Activated T-helper 1 cell treated with anti-CD3 and anti-CD28 coated beads, Interleukin-12 subunit alpha, Interleukin-12 subunit beta, Interleukin-2, Interleukin-4 antibody, amounts not matched to agents 30 ng/mL and 10 ng/mL and 1 ng/mL, durations not matched to agents 14 hours and 24 hours and 36 hours (primary cell): Measurements from ENCODE around the gene DAG1. TPM values are rescaled to one million over a fixed set of nuclear protein-coding genes. Genes with fewer than 3 reads are reported as not detected.

Experiments used
- DNase-seq: peaks from one replicate; pipeline ENCODE4 v3.0.0; 2021; ENCODE audit warnings: low spot score
- H3K27ac Mint-ChIP-seq: one replicate; pipeline ENCODE4 v1.8.0; 2021; ENCODE audit warnings: mild to moderate bottlenecking, mixed read lengths
- H3K27me3 Mint-ChIP-seq: one replicate; pipeline ENCODE4 v1.8.0; 2022; ENCODE audit warnings: mild to moderate bottlenecking, moderate library complexity, mixed read lengths; ENCODE audit not compliant: insufficient read depth
- H3K36me3 Mint-ChIP-seq: one replicate; pipeline ENCODE4 v1.8.0; 2021; ENCODE audit warnings: low read depth, mixed read lengths
- H3K4me1 Mint-ChIP-seq: one replicate; pipeline ENCODE4 v1.8.0; 2021; ENCODE audit warnings: low read depth, mixed read lengths
- H3K4me3 Mint-ChIP-seq: one replicate; pipeline ENCODE4 v1.8.0; 2021; ENCODE audit warnings: mild to moderate bottlenecking, moderate library complexity, mixed read lengths
- H3K9me3 Mint-ChIP-seq: one replicate; pipeline ENCODE4 v1.8.0; 2021; ENCODE audit warnings: mixed read lengths
- intact Hi-C: fragments of 100-400 bp; cut with micrococcal nuclease; formaldehyde crosslinking; loops from one replicate; pipeline ENCODE4 v1.15.1; 2024
- total RNA-seq: library from RNA; stranded (reverse); gene quantifications from 2 replicates; pipeline ENCODE4 v1.2.3, GENCODE V29; 2022

The DAG1 gene
- total RNA-seq: 20.5 and 23.7 TPM in 2 replicates

DNA sequence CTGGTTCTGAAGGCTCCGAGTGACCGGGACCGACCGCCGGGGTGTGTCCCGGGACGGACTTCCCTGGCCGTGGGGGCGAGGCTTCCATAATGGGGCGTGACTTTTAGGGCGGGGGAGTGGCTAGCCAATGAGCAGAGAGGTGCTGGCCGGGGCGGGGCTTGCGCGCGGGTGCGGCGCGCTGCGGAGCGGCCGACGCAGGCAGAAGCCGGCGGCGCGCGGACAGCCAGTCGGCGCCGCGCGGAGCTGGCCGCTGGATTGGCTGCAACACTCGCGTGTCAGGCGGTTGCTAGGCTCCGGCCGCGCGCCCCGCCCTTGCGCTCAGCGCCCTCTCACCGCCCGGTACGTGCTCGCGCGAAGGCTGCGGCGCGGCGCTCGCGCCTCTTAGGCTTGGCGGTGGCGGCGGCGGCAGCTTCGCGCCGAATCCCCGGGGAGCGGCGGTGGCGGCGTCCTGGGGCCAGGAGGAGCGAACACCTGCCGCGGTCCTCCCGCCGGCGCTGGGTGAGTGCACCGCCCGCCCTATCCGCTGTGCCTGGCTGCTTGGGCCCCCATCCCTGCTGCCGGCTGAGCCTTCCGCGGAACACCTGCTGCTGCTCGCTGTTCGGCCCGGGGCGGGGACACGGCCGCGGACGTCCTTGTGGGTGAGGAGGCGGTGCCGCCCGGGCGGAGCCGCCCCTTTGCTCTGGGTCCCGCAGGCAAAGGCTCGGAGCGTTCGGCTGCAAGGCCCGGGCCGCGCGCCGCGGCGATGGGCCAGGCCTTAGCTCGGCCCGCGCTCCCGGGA, at the start of gene DAG1:
Gene DAG1, plus strand, starts transcription at position 332 of the 778 bp plus-strand sequence. CDS start 40,268 bp downstream, outside the sequence.
- Mint-ChIP-seq H3K4me3 (peak within 1 kb of the TSS; percentile 92), H3K27ac (peak within 1 kb of the TSS; percentile 88), H3K4me1 (peaks cover 23% of the 10 kb centered on the region), H3K36me3 (peaks cover 8% of the 10 kb centered on the region), H3K9me3 (no peaks in the 10 kb centered on the region), H3K27me3 (no peaks in the 10 kb centered on the region)
- intact Hi-C loops: loop anchor here (1.0 to 2.0 kb wide), 14 partner anchors 21 to 823 kb away; partner anchors contain the start of genes APEH, IFRD2, NICN1 and PRKAR2A
- DNase-seq: peak; percentile 96

DNA sequence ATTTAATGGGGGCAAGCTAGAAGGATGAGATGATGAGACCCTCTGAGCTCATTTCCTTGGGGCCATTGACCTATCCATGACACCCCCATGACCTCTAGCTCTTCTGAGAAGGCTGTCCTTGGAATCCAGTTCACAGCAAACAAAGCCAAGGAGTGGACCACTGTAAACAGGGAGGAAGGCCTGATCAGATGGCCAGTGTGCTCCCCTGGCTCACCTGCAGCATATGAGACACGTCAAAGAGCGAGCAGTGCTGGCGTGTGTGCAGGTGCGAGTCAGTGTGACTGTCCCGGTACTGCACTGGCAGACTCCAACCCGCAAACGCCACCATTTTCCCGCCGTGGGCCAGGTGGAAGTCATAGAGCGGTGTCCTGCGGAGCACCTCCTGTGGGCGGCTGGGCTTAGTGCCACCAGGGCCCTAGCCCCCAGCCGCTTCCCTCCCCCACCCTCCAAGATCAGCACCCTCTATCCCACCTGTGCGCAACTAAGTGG, 48.1 kb upstream of the DAG1 start:
- Mint-ChIP-seq H3K4me3 (no peak overlapping the region), H3K27me3 (no peaks in the 10 kb centered on the region), H3K4me1 (peaks cover 46% of the 10 kb centered on the region), H3K36me3 (peaks cover 22% of the 10 kb centered on the region), H3K9me3 (no peaks in the 10 kb centered on the region), H3K27ac (no peak overlapping the region)
- intact Hi-C loops: no loop called here
- DNase-seq: no peak

DNA sequence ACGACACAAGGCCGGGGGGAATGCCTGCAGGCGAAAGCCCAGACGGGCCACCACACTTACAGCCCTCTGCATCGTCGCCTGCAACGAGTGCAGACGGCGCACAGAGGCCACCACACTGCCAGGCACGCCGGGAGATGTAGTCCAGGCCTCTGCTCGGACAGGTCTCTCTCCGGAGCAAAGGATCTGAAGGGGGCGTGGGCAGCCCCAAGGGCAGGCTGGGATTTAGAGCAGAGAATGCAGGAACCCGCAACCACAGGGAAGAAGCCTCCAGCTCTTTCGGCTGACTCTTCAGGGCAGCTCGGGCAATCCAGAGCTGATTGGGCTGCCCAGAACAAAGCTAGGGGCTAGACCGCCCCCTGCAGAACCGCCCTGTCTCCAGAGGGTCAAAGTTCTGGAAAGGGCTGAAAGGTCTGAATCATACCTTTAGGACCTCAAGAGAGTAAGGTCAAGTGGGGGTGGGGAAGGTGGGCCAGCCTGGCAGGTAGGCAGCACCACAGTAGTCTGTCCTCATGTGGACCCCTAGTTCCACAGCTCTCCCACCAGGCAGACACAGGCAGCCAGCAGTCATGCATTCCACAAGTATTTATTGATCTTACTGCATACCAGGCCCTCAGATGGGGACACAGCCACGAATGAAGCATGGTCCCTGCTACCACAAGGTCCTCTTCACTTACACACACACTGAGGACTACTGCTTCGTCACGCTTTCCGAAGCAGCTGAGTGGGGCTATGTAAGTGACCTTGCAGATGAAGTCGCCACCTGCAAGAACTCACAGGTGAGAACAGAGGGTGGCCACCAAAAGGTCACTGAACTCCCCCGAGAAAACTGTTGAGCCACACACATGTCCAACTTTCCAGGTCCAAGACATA, 47.5 kb upstream of the DAG1 start, which contains the start of gene AMT:
Gene AMT, minus strand, starts transcription at position 95 of the 870 bp plus-strand sequence. Its CDS starts 23 bp downstream, at position 72.
- H3K4me1 Mint-ChIP-seq: peaks cover 41% of the 10 kb centered on the region
- no peaks in the 10 kb centered on the region for H3K27me3 Mint-ChIP-seq
- H3K36me3 Mint-ChIP-seq: peaks cover 22% of the 10 kb centered on the region
- H3K9me3 Mint-ChIP-seq: no peaks in the 10 kb centered on the region
- no peak within 1 kb of the TSS for H3K4me3 Mint-ChIP-seq
- DNase-seq: no peak
- no peak within 1 kb of the TSS for H3K27ac Mint-ChIP-seq
- intact Hi-C loops: no loop called here

DNA sequence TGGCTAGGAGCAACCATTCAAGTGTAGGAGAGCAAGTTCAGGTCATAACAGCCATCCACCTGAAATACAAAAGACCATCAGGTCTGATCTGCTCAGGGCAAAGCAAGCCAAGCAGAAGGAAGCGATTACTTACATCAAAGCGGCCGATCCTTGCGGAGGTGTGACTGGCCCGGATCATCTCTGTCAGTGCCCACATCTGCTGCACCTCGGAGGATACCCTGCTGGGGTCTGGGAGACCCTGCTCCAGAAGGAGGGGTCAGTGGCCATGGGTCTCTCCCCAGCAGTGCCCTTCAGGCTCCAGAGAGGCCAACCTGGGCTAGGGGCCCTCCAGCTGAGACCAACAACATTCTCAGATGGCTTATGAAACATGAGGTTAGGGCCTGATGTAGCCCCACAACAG, 45.3 kb upstream of the DAG1 start:
- peak overlapping the region; percentile 46 for H3K27ac Mint-ChIP-seq

DNA sequence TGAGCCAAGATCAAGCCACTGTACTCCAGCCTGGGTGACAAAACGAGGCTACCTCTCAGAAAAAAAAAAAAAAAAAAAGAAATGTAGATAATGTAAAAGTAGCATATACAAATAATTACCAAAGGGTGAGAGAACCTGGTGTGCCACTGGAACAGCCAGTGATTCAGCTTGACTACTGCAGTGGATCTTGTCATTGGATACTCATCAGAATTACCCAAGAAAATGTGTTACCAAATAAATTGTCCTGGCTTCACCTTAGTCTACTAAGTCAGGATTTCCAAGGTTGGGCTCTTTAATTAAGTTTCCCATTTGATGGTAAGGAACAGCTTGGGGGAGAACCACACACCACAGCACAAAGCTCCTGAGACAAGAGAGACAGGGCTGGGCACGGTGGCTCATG, 42.5 kb upstream of the DAG1 start:
- DNase-seq: no peak
- Mint-ChIP-seq H3K27me3 (no peaks in the 10 kb centered on the region), H3K9me3 (no peaks in the 10 kb centered on the region), H3K4me3 (peak overlapping the region; percentile 96), H3K36me3 (peaks cover 15% of the 10 kb centered on the region), H3K27ac (no peak overlapping the region), H3K4me1 (peaks cover 32% of the 10 kb centered on the region)
- intact Hi-C loops: no loop called here

More for the DNA sequence above, 45.3 kb upstream of the DAG1 start:
- H3K27me3 Mint-ChIP-seq: no peaks in the 10 kb centered on the region
- peaks cover 50% of the 10 kb centered on the region for H3K4me1 Mint-ChIP-seq
- H3K4me3 Mint-ChIP-seq: no peak overlapping the region
- peaks cover 19% of the 10 kb centered on the region for H3K36me3 Mint-ChIP-seq
- H3K9me3 Mint-ChIP-seq: no peaks in the 10 kb centered on the region
- intact Hi-C loops: no loop called here
- DNase-seq: no peak

DNA sequence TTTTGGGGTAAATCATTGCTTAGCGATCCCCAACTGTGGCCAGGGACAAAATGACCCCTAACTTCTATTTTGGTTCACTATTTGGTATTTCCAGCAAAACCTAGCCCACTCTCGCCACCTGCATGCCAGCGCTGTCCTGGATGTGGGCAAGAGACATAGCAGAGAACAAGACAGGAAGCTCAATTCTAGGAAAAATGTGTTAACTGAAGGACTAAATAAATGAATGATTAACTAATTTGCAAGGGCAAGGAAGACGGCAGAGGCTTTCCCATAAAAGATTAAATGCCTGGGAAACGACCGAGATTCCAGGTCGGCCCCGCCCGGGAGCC, 41.4 kb upstream of the DAG1 start:
- Mint-ChIP-seq H3K9me3 (no peaks in the 10 kb centered on the region), H3K27ac (peak overlapping the region; percentile 94), H3K36me3 (peaks cover 10% of the 10 kb centered on the region), H3K4me1 (peaks cover 23% of the 10 kb centered on the region), H3K4me3 (peak overlapping the region; percentile 96), H3K27me3 (no peaks in the 10 kb centered on the region)
- no peak for DNase-seq
- intact Hi-C loops: loop anchor here (1.0 kb wide), 9 partner anchors 12 to 399 kb away; partner anchors contain the start of genes DAG1, GPX1, IMPDH2 and QRICH1

DNA sequence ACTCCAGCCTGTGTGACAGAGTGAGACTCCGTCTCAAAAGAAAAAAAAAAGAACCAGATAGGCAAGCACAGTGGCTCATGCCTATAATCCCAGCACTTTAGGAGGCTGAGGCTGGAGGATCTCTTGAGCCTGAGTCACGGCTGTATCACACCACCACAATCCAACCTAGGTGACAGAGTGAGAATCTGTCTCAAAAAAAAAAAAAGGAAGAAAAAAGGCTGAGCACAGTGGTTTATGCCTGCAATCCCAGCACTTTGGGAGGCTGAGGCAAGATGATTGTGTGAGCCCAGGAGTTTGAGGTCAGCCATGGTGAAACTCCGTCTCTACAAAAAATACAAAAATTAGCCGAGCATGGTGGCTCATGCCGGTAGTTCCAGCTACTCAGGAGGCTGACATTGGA, 35.3 kb upstream of the DAG1 start:
- intact Hi-C loops: no loop called here
- Mint-ChIP-seq H3K36me3 (no peaks in the 10 kb centered on the region), H3K4me3 (no peak overlapping the region), H3K9me3 (no peaks in the 10 kb centered on the region), H3K27ac (no peak overlapping the region), H3K4me1 (peaks cover 3% of the 10 kb centered on the region), H3K27me3 (no peaks in the 10 kb centered on the region)
- DNase-seq: no peak

DNA sequence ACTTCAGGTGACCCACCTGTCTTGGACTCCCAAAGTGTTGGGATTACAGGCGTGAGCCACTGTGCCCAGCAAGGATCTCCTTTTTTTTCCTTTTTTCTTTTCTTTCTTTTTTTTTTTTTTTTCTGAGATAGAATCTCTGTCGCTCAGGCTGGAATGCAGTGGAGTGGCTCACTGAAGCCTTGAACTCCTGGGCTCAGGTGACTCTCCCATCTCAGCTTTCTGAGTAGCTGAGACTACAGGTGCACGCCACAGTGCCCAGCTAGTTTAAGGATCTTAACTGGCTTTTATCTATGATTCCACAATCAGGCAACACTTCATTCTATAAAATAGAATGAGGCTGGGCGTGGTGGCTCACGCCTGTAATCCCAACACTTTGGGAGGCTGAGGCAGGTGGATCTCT, 24.7 kb upstream of the DAG1 start:
- Mint-ChIP-seq H3K4me1 (peaks cover 12% of the 10 kb centered on the region), H3K9me3 (no peaks in the 10 kb centered on the region), H3K27ac (no peak overlapping the region), H3K4me3 (no peak overlapping the region), H3K36me3 (no peaks in the 10 kb centered on the region), H3K27me3 (no peaks in the 10 kb centered on the region)
- intact Hi-C loops: loop anchor here (5.0 kb wide), 1 partner anchor 458 kb away; no protein-coding TSS in a partner anchor
- no peak for DNase-seq

DNA sequence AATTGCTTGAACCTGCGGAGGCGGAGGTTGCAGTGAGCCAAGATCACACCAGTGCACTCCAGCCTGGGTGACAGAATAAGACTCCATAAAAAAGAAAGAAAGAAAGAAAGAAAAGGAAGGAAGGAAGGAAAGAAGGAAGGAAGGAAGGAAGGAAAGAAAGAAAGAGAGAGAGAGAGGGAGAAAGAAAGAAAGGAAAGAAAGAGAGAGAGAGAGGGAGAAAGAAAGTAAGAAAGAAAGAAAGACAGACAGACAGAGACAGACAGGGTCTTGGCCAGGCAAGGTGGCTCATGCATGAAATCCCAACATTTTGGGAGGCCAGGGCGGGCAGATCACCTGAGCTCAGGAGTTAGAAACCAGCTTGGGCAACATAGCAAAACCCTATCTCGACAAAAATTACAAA, 16.4 kb upstream of the DAG1 start:
- Mint-ChIP-seq H3K36me3 (no peaks in the 10 kb centered on the region), H3K4me3 (no peak overlapping the region), H3K9me3 (no peaks in the 10 kb centered on the region), H3K4me1 (peaks cover 6% of the 10 kb centered on the region), H3K27me3 (no peaks in the 10 kb centered on the region), H3K27ac (no peak overlapping the region)
- intact Hi-C loops: no loop called here
- no peak for DNase-seq

DNA sequence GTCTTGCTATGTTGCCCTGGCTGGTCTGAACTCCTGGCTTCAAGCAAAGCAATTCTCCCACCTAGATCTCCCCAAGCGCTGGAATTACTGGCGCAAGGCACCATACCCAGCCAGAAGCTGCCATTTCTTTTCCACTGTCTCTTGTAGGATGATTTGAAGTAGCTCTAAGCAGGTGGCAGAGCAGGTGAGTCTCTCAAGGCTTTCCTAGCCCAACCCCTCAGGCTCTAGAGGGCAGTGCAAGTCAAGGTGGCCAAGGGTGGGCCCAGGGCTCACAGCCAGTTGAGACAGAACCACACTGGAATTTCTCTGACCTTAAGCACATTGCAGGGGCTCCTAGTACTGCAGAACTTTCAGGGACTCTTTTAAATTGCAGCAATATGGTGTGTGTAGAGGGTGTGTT, 15.6 kb upstream of the DAG1 start:
- H3K27ac Mint-ChIP-seq: no peak overlapping the region
- H3K4me3 Mint-ChIP-seq: no peak overlapping the region
- intact Hi-C loops: no loop called here

DNA sequence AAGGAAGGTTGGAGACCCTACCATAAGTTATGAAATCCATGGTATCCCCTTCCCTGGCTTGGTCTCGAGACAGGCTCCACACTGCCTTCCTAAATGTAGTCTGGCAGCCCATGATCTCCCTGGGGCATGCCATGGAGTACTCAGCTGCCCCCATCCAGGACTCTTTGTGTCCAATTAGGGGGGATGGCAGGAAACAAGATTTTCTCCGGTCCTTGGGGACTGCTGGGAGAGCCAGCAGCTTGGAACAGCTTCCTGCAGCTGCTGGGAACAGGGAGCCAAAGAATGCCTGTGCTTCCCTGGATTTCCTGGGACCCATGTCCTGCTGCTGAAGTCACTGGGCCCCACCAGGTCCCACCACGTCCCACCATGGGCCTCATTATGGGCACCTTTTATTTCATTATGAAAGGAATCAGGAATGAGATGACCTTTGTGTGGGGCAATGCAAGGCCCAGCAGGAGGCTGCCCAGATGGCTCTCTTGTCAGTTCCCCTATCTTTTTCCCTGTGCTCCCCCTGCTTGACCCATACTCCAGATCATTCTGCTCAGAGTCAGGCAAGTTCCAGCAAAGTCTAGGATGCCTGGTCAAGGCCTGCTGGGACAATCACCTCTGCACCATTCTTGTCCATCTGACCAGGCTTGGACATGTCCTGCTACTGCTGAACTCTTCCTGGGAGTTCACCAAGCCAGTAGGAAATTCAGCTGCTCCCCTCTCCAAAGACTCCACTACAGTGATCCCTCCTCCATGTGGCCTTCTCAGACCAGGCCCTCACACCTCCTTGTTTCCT, 15.0 kb upstream of the DAG1 start:
- DNase-seq: no peak
- Mint-ChIP-seq H3K9me3 (no peaks in the 10 kb centered on the region), H3K27me3 (no peaks in the 10 kb centered on the region), H3K27ac (no peak overlapping the region), H3K36me3 (no peaks in the 10 kb centered on the region), H3K4me3 (no peak overlapping the region), H3K4me1 (no peaks in the 10 kb centered on the region)
- intact Hi-C loops: no loop called here

More for the DNA sequence above, 15.6 kb upstream of the DAG1 start:
- Mint-ChIP-seq H3K9me3 (no peaks in the 10 kb centered on the region), H3K36me3 (no peaks in the 10 kb centered on the region), H3K4me1 (no peaks in the 10 kb centered on the region), H3K27me3 (no peaks in the 10 kb centered on the region)
- DNase-seq: no peak

DNA sequence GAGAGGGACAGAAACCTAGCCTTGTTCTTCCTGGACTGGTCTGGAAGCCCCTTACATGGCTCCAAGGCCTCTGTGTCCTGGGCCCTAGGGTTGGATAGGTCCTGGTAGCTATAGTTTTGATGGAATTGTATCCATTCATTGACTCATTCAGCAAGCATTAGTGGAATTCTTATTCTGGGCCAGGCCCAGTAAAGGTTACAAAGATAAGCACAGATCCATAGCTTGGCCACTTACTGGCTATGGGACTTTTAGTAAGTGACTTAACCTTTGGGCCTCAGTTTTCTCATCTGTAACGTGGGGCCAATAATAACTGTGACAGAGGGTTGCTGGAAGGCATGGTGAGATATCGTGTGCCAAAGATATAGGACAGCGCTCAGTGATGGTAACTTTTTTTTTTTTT, 13.6 kb upstream of the DAG1 start:
- intact Hi-C loops: no loop called here
- H3K36me3 Mint-ChIP-seq: no peaks in the 10 kb centered on the region
- H3K4me1 Mint-ChIP-seq: no peaks in the 10 kb centered on the region
- no peak overlapping the region for H3K27ac Mint-ChIP-seq
- no peak overlapping the region for H3K4me3 Mint-ChIP-seq
- no peaks in the 10 kb centered on the region for H3K9me3 Mint-ChIP-seq
- DNase-seq: no peak
- no peaks in the 10 kb centered on the region for H3K27me3 Mint-ChIP-seq
